Astrocyte of the hippocampus (primary cell): ENCODE results near the gene TNFRSF12A.
"Not testable (repeated sequence)": the region's sequence is repeated elsewhere in the genome, so short reads cannot be mapped to it uniquely, and the experiment has no call there.

ENCODE experiments used
- DNase-seq: peaks from one replicate; pipeline ENCODE4 v3.0.0; 2011; ENCODE audit warnings: low read depth, low spot score

Gene TNFRSF12A

DNA sequence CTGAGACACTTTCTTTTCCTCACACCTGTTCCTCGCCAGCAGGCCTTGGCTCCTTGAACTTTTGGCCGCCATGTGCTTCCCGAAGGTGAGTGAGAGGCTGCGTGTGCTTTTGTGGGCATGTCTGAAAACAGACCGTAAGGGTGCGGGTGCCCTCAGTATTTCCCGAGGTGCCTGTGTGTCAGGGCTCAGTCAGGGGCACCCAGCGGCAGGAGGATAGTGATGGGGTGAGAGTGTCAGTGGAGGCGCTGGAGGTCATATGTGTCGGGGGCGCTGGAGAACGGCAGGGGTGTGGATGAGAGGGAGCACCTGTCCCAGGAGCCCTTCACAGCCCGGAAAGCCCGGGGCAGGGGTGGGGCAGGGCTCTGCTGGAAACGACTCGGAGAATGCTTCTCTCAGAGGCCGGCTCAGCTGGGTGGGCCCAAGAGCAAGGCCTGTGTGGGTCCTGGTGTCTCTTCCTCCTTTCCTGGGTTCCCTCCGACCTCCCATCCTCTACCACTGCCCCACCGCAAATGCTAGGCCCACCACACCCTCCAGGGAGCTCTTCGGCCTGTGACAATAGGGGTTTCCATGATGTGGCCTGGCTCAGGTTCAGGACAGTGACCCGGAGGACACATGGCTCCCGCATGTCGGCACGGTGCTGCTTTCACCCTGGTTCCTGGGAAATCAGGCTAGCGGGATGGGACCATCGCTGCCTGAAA lies 45.7 kb downstream of the TNFRSF12A start:
- DNase-seq: no peak

DNA sequence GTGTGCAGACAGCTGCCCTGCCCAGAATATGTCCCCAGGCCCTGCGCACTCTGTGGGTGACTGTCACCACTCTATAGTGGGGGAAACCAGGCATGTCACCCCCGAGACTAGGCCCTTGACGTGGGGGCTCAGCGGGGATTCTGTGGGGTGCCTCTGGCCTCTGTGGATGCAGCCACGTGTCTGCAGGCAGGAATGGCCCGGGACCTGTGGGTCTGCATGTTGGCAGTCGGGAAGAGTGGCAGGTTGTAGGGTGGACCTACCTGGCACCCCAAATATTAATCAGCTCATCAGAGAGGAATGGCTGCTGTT lies 46.2 kb downstream of the TNFRSF12A start:
- DNase-seq: no peak

DNA sequence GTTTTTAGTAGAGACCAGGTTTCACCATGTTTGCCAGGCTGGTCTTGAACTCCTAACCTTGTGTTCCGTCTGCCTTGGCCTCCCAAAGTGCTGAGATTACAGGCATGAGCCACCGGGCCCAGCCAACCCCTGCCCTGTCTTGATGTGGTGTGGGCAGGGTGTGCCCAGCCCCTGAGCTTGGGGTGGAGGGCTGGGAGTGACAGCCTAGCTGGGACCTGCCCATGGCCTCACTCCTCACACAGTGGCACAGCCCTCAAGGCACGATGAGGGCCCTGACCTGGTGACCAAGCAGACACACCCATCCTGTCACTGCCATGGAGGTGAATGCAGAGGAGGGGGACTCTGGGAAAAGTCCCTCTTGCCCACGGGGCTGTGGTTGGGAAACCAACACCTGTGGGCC lies 48.3 kb downstream of the TNFRSF12A start:
- DNase-seq: no peak

DNA sequence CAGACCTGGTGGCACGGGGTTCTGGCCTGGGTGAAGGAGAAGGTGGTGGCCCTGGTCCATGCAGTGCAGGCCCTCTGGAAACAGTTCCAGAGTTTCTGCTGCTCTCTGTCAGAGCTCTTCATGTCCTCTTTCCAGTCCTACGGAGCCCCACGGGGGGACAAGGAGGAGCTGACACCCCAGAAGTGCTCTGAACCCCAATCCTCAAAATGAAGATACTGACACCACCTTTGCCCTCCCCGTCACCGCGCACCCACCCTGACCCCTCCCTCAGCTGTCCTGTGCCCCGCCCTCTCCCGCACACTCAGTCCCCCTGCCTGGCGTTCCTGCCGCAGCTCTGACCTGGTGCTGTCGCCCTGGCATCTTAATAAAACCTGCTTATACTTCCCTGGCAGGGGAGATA lies 49.0 kb downstream of the TNFRSF12A start:
- DNase-seq: not testable (repeated sequence)

DNA sequence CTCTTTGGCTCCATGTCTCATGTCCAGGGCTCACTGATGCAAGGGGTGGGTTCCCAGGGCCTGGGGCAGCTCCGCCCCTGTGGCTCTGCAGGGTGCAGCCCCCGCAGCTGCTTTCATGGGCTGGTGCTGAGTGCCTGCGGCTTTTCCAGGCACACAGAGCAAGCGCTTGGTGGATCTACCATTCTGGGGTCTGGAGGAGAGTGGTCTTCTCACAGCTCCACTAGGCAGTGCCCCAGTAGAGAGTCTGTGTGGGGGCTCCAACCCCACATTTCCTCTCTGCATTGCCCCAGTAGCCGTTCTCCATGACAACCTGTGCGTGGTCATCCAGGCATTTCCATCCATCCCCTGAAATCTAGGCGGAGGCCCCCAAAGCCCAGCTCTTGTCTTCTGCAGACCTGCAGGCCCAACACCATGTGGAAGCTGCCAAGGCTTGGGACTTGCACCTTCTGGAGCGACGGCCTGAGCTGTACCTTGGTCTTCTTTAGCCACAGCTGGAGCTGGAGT lies 50.5 kb downstream of the TNFRSF12A start:
- no peak for DNase-seq

DNA sequence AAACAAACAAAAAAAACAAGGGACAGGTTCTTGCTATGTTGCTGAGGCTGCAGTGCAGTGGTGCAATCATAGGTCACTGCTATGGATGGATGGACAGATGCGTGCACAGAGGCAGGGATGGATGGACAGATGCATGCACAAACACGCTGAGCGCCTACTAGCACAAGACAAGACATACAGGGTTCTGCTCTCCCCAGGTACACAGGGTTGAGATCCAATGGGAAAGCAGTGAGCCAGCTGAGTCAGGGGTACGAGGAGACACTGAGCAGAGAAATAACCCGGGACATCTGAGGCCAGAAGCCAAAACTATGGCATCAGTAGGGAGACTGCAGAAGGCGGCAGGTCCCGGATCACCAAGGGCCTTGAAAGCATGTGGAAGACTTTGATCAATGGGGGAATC lies 51.5 kb downstream of the TNFRSF12A start:
- no peak for DNase-seq
